NCI-H146 treated with DMSO at 0.1 percent for 48 hours (cell line): ENCODE measurements around the gene PRKCA.

Experiments
- DNase-seq: peaks from one replicate; lab custom pipeline; 2025; ENCODE audit not compliant: unreplicated experiment; lab: John Stamatoyannopoulos, UW

Gene PRKCA

DNA sequence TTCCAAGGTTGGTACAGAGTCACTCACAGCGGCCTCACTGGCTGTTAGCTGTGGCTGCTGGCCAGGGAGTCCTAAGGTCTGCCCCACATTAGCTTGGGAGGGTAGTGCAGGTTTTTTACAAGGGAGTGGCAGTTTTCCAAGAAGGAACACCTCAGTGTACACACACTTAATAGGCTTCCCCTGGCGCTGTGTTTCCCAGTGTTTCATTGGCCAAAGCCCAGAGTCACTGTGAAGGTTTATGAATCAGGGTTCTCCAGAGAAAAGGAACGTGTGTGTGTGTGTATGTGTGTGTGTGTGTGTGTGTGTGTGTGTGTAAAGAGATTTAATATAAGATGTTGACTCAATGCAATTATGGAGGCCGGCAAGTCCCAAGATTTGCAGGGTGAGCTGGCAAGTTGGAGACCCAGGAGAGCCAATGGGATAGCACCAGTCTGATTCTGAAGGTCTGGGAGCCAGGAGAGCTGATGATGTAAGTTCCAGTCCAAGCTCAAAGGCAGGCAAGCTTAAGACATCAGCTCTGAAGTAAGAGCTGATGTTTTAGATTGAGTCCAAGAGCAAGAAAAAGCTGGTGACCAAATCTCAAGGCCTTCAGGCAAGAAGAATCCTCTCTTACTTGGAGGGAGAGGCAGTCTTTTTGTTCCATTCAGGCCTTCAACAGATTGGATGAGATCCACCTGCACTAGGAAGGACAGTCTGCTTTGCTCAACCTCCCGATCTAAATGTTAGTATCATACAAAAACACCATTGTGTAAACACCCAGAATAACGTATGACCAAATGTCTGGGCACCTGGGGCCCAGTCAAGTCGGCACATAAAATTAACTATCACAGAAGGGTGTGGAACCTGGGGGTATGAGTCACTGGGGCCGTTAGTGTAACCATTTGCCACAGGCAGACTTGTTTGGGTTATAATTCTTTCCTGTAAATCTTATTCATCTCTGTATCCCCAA, 206.8 kb downstream of the PRKCA start:
- no peak for DNase-seq

GRCh38 chr17:66509926-66510325, 207.5 kb downstream of the PRKCA start:
- no peak for DNase-seq

DNA sequence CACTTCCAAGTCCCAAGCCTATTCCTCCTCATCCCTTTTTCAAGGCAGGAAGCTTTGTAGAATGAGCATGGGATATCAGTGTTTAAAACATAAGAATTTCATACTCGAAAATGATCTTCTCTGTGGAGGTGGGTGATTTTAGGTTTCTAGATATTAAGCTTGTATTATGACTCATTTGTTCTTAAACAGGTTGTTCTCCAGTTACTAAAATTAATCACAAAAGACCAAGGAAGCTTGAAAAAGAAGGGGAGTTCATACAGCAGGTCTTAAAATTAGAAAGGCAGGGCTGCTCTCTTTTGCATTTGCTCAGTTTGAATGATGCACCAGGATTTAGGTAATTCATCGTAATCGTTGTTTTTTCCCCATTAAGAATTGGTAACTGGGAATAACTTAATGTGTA, 208.7 kb downstream of the PRKCA start:
- DNase-seq = no peak

DNA sequence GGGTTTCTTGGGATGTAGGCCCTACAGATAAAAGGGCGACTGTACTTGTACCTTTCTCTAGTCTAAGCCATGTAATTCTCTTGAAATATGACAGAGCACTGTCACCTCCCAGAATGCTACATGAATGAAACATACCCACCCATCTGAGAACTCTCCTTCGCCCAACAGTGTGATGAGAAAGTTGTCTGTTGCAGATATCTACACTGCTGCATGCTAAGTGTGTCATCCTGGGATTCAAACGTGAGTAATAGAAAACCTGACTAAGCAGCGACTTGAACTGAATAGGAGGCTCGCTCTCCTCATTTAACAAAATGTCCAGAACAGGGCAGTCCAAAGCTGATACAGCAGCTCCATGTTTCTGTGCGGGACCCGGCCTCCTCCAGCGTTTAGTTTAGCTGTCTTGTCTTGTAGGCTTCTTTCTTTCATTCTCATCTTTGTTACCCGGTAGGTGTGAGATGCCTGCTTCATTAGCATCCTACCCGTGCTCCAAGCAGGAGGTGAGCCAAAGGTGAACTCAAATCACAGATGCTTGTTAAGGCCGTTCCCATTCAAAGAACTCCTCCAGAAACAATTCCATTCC, 211.9 kb downstream of the PRKCA start:
- no peak for DNase-seq

GRCh38 chr17:66515974-66516373, 213.6 kb downstream of the PRKCA start:
- no peak for DNase-seq

GRCh38 chr17:66517336-66518009, 215.1 kb downstream of the PRKCA start:
- DNase-seq = no peak

DNA sequence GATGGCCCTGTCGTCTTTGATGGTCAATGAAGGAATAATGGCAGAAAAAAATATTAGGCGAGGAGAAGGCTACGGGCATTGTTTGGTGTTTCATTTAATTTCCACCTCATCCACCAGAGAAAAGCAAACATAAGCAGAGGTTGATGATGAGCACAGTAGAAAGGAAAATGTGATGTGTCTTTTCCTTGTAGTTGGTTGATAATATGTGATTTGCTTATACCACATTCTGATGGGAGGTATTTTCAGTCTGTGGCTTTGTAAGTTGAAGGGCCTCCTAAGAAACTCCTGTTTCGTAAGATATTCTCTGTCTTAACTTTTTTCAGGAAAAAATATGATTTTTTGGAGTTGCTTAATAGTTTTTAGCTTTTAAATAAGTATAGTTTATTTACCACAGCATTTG, 215.7 kb downstream of the PRKCA start:
- DNase-seq = no peak

- DNase-seq = no peak
Measured at GRCh38 chr17:66518677-66519076, 216.3 kb downstream of the PRKCA start.

GRCh38 chr17:66519154-66519553, 216.7 kb downstream of the PRKCA start:
- DNase-seq = no peak

GRCh38 chr17:66520999-66521398, 218.6 kb downstream of the PRKCA start:
- no peak for DNase-seq

DNA sequence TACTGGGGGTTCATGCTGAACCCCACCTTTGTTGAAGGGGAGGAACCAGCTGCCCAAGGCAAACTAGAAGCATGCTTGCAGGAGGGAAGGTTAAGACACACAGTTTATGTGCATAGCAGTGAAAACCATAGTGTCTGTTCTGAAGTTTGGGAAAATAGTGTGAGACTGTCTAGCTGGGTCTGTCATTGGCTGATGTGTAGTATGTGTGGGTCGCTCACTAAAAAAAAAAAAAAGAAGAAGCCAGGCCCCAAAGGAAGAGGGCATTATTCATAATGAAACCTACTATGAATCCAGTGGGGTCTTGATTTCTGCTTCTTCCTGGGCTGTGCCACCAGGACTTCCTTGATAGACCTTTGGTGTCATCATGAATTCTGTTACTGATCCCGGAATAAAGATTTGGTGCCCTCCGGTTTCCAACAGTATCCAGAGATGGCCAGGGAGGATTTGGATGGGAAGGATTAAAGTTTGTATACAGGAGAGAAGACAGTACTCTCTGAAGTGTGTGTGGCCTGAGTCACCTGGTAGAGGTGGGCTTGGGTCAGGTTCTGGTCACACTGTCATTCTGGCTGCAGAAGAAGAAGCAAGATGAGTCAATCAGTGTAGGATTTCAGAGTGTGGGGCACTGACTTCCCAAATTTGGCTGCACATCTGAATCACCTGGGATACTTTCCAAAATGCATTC, 220.3 kb downstream of the PRKCA start:
- no peak for DNase-seq

DNA sequence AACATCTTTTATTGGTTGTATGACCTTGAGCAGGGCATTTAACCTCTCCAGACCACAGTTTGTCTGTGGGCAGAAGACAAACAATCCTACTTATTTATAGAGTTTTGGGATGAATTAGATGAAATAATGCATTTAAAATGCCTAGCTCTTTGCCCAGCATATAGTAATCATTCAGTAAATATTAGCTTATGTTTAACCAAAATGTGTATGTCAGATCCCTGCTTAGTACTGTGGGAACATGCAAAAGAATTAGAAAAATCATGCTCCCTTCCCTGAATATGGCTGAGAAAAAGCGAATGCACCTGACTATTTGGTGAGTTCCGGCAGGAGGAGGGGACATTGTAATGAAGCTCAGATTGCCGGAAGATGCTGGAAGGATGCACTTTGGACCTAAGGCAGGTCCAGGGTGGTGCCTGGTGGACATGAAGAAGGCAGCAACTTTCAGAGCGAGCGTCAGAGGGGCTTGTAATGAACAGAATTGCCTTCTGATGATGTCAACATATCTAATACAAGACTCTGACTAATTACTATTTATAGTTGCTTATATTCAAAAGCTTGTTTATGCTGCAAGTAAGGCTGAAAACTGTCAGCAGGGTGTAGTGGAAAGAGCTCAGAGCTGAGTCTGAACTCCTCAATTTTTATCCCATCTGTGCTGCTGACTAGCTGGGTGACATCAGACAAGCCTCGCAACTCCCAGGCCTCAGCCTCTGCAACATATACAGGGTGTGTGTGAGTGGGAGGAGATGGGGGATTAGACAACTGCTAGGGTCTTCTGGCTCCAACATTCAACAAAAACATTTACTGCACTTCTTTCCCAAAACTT, 221.2 kb downstream of the PRKCA start:
- no peak for DNase-seq

GRCh38 chr17:66524877-66525276, 222.5 kb downstream of the PRKCA start:
- no peak for DNase-seq

- no peak for DNase-seq
Measured at GRCh38 chr17:66525338-66525737, 222.9 kb downstream of the PRKCA start.

- no peak for DNase-seq
Measured at GRCh38 chr17:66526827-66527226, 224.4 kb downstream of the PRKCA start.

DNA sequence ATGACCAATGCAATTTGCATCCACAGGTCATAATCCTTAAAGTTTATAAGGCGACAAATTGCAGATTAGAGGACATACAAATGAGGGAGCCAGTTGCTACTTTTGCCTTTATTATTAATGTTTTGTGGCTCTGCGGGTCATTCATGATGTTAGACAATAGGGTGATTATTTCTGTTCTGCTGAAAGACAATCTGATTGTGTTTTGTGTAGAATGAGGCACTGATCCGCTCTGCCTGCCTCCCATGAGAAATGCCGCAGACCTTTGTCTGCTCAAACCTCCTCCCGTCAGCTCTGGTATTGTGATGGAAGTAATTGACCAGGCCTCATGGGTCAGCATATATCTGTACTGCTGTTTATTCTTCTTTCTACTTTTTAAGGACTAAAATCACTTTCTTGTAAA, 224.9 kb downstream of the PRKCA start:
- no peak for DNase-seq

- DNase-seq = no peak
Measured at GRCh38 chr17:66531851-66532295, 229.5 kb downstream of the PRKCA start.

DNA sequence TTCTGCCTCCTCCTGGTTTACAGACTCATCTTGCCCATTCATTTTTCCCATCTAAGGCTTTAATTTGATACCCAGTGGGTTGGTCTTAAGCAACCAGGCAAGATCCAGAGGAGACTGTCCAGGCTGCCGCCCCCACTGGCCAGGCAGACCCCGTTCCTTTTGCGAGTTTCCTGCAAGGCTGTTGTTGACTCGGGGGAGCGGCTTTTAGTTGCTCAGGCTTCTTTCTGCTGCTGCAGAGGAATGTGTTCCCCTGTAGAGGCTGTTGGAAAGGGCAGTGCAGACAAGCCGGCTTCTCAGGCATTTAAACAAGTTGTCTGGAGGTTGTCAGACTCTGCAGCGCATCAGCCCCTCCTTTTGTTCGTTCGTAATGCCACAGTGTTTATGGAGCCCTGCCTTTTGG, 231.2 kb downstream of the PRKCA start:
- no peak for DNase-seq

- no peak for DNase-seq
Measured at GRCh38 chr17:66533986-66534385, 231.6 kb downstream of the PRKCA start.

GRCh38 chr17:66535611-66536010, 233.2 kb downstream of the PRKCA start:
- DNase-seq = no peak
